GM21717 (cell line): Measurements from ENCODE around the gene PCED1A.
"Not testable (repeated sequence)": the region's sequence is repeated elsewhere in the genome, so short reads cannot be mapped to it uniquely, and the experiment has no call there.

Source experiments
- ATAC-seq: cut with Tn5 transposase; IDR thresholded peaks from one replicate; pipeline ENCODE4 v1.9.1; 2021; ENCODE audit warnings: mild to moderate bottlenecking, moderate library complexity; ENCODE audit not compliant: unreplicated experiment

Gene PCED1A

GRCh38 chr20:2831206-2831605 lies 9.2 kb downstream of the PCED1A start:
- ATAC-seq, result not testable (repeated sequence)

GRCh38 chr20:2829376-2829775 lies 11.1 kb downstream of the PCED1A start:
- no peak for ATAC-seq

GRCh38 chr20:2826655-2827054 lies 13.8 kb downstream of the PCED1A start:
- no peak for ATAC-seq

- no peak for ATAC-seq
Measured at GRCh38 chr20:2825761-2826160, 14.7 kb downstream of the PCED1A start.

- no peak for ATAC-seq
Measured at GRCh38 chr20:2822073-2822472, 18.4 kb downstream of the PCED1A start.

GRCh38 chr20:2820896-2821869 lies 19.3 kb downstream of the PCED1A start:
- ATAC-seq, result no peak

GRCh38 chr20:2820084-2820895 lies 20.2 kb downstream of the PCED1A start:
- ATAC-seq, result no peak

GRCh38 chr20:2817891-2818595 lies 22.4 kb downstream of the PCED1A start:
- ATAC-seq, result no peak

GRCh38 chr20:2817341-2817726 lies 23.1 kb downstream of the PCED1A start:
- no peak for ATAC-seq

- ATAC-seq, result no peak
Measured at GRCh38 chr20:2816583-2817340, 23.7 kb downstream of the PCED1A start.

GRCh38 chr20:2816030-2816582 lies 24.3 kb downstream of the PCED1A start, which contains the start of gene TMEM239:
Gene TMEM239, plus strand, starts transcription at chr20:2816364. Its CDS starts 191 bp downstream, at chr20:2816555.
- no peak for ATAC-seq

- ATAC-seq, result no peak
Measured at GRCh38 chr20:2815242-2815900, 25.1 kb downstream of the PCED1A start.

GRCh38 chr20:2814587-2815051 lies 25.8 kb downstream of the PCED1A start, which contains the start of gene C20orf141:
Gene C20orf141, plus strand, starts transcription at chr20:2814987. Its CDS starts 198 bp downstream, at chr20:2815185.
- ATAC-seq, result no peak

- ATAC-seq, result no peak
Measured at GRCh38 chr20:2814076-2814475, 26.4 kb downstream of the PCED1A start.

- no peak for ATAC-seq
Measured at GRCh38 chr20:2812189-2812588, 28.3 kb downstream of the PCED1A start.

- no peak for ATAC-seq
Measured at GRCh38 chr20:2809690-2810089, 30.8 kb downstream of the PCED1A start.

- not testable (repeated sequence) for ATAC-seq
Measured at GRCh38 chr20:2807929-2808328, 32.5 kb downstream of the PCED1A start.

- ATAC-seq, result no peak
Measured at GRCh38 chr20:2807019-2807418, 33.4 kb downstream of the PCED1A start.

- ATAC-seq, result no peak
Measured at GRCh38 chr20:2806351-2806701, 34.1 kb downstream of the PCED1A start.
